Measurements from ENCODE around the gene ESRRB.
A peak's percentile ranks its signal among the peaks of the same experiment; 100 is the strongest.

Gene ESRRB

GRCh38 chr14:76491172-76491930 is 115.4 kb downstream of the ESRRB start:
- no peak overlapping the region for H3K4me3 ChIP-seq (ENCODE audit: control insufficient read depth, low read depth, low read length)
- TF ChIP-seq CTCF (conservative IDR thresholded peaks at IDR 0.05; ENCODE audit: control insufficient read depth, insufficient read depth, low read depth, low read length): no peak
- DNase-seq (ENCODE audit: low read depth): no peak

- no peak for TF ChIP-seq CTCF (conservative IDR thresholded peaks at IDR 0.05; ENCODE audit: control insufficient read depth, insufficient read depth, low read depth, low read length)
- no peak overlapping the region for H3K4me3 ChIP-seq (ENCODE audit: control insufficient read depth, low read depth, low read length)
- no peak for DNase-seq (ENCODE audit: low read depth)
These were observed 120.0 kb downstream of the ESRRB start for GRCh38 chr14:76495983-76496382.

- H3K4me3 ChIP-seq (ENCODE audit: control insufficient read depth, low read depth, low read length): no peak overlapping the region
- DNase-seq (ENCODE audit: low read depth): no peak
- no peak for TF ChIP-seq CTCF (conservative IDR thresholded peaks at IDR 0.05; ENCODE audit: control insufficient read depth, insufficient read depth, low read depth, low read length)
These were observed 120.7 kb downstream of the ESRRB start for GRCh38 chr14:76496595-76496994.

GRCh38 chr14:76497550-76498462 is 121.9 kb downstream of the ESRRB start:
- H3K4me3 ChIP-seq (ENCODE audit: control insufficient read depth, low read depth, low read length): no peak overlapping the region
- peak; percentile 2 for TF ChIP-seq CTCF (conservative IDR thresholded peaks at IDR 0.05; ENCODE audit: control insufficient read depth, insufficient read depth, low read depth, low read length)
- DNase-seq (ENCODE audit: low read depth): no peak

GRCh38 chr14:76498463-76498935 is 122.6 kb downstream of the ESRRB start:
- no peak for TF ChIP-seq CTCF (conservative IDR thresholded peaks at IDR 0.05; ENCODE audit: control insufficient read depth, insufficient read depth, low read depth, low read length)
- DNase-seq (ENCODE audit: low read depth): no peak
- H3K4me3 ChIP-seq (ENCODE audit: control insufficient read depth, low read depth, low read length): no peak overlapping the region

GRCh38 chr14:76498976-76499375 is 123.0 kb downstream of the ESRRB start:
- no peak for TF ChIP-seq CTCF (conservative IDR thresholded peaks at IDR 0.05; ENCODE audit: control insufficient read depth, insufficient read depth, low read depth, low read length)
- H3K4me3 ChIP-seq (ENCODE audit: control insufficient read depth, low read depth, low read length): no peak overlapping the region
- no peak for DNase-seq (ENCODE audit: low read depth)

Measured in fibroblast of mammary gland (primary cell).